Measurements from ENCODE around the gene STX4. TPM values are rescaled to one million over a fixed set of nuclear protein-coding genes. Genes with fewer than 3 reads are reported as not detected.

Gene STX4
- total RNA-seq, 1 experiment from 2014 or later, result 29.2 TPM

GRCh38 chr16:30986129-30986991 lies 47.0 kb upstream of the STX4 start:
- intact Hi-C loops (cut with micrococcal nuclease; ENCODE audit: unreplicated experiment), result loop anchor here (5.0 kb wide), 1 partner anchor 156 kb away; no protein-coding TSS in a partner anchor
- Mint-ChIP-seq H3K27me3 (ENCODE audit: insufficient read depth, unreplicated experiment) (no peaks in the 10 kb centered on the region), H3K36me3 (ENCODE audit: insufficient read depth, unreplicated experiment) (peaks cover 13% of the 10 kb centered on the region), H3K4me3 (ENCODE audit: unreplicated experiment) (no peak overlapping the region), H3K4me1 (ENCODE audit: low read depth, unreplicated experiment) (peaks cover 6% of the 10 kb centered on the region), H3K9me3 (ENCODE audit: unreplicated experiment) (no peaks in the 10 kb centered on the region), H3K27ac (ENCODE audit: unreplicated experiment) (no peak overlapping the region)
- ChIA-PET CTCF (interaction anchor here (0.5 to 1.8 kb wide), 4 partner anchors 10 to 1263 kb away, joined by 5 to 13 read pairs (median 5); partner anchors contain the start of gene ZNF843), POLR2A (no interaction called here)
- no peak for TF ChIP-seq CTCF (IDR thresholded peaks at IDR 0.05; ENCODE audit: insufficient read depth in 1 of 2, low read depth in 1 of 2, low read length in 1 of 2, severe bottlenecking in 1 of 2, unreplicated experiment in 1 of 2)
- H3K36me3 ChIP-seq (ENCODE audit: control insufficient read depth, insufficient read depth, low read length), result no peaks in the 10 kb centered on the region
- no peaks in the 10 kb centered on the region for H3K27me3 ChIP-seq (replicated peaks; ENCODE audit: control insufficient read depth, insufficient read depth, low read length)
- BruUV-seq (replicated peaks), result no TSS peak
- DNase-seq, result no peak
- H3K4me3 ChIP-seq (ENCODE audit: low read depth, low read length), result no peak overlapping the region
- H3K9me3 ChIP-seq, result no peaks in the 10 kb centered on the region
- H3K4me1 ChIP-seq, result peaks cover 7% of the 10 kb centered on the region

- intact Hi-C loops (cut with micrococcal nuclease; ENCODE audit: unreplicated experiment), result loop anchor here (5.0 kb wide), 1 partner anchor 155 kb away; no protein-coding TSS in a partner anchor
These were observed 45.7 kb upstream of the STX4 start for GRCh38 chr16:30987581-30988190.

More at GRCh38 chr16:30987581-30988190, 45.7 kb upstream of the STX4 start:
- H3K36me3 ChIP-seq (ENCODE audit: control insufficient read depth, insufficient read depth, low read length), result no peaks in the 10 kb centered on the region
- no peak overlapping the region for H3K4me3 Mint-ChIP-seq (ENCODE audit: unreplicated experiment)
- no peak overlapping the region for H3K27ac Mint-ChIP-seq (ENCODE audit: unreplicated experiment)
- no peak overlapping the region for H3K4me3 ChIP-seq (ENCODE audit: low read depth, low read length)
- no peaks in the 10 kb centered on the region for H3K9me3 Mint-ChIP-seq (ENCODE audit: unreplicated experiment)
- ChIA-PET CTCF (no interaction called here), POLR2A (no interaction called here)
- peaks cover 6% of the 10 kb centered on the region for H3K4me1 Mint-ChIP-seq (ENCODE audit: low read depth, unreplicated experiment)
- DNase-seq, result no peak
- peaks cover 5% of the 10 kb centered on the region for H3K36me3 Mint-ChIP-seq (ENCODE audit: insufficient read depth, unreplicated experiment)
- H3K27me3 Mint-ChIP-seq (ENCODE audit: insufficient read depth, unreplicated experiment), result no peaks in the 10 kb centered on the region
- H3K9me3 ChIP-seq, result no peaks in the 10 kb centered on the region
- no peaks in the 10 kb centered on the region for H3K27me3 ChIP-seq (replicated peaks; ENCODE audit: control insufficient read depth, insufficient read depth, low read length)
- TF ChIP-seq CTCF (IDR thresholded peaks at IDR 0.05; ENCODE audit: insufficient read depth in 1 of 2, low read depth in 1 of 2, low read length in 1 of 2, severe bottlenecking in 1 of 2, unreplicated experiment in 1 of 2), result no peak
- peaks cover 7% of the 10 kb centered on the region for H3K4me1 ChIP-seq
- no TSS peak for BruUV-seq (replicated peaks)
